ENCODE measurements around the gene FGD3. TPM values are rescaled to one million over a fixed set of nuclear protein-coding genes. Genes with fewer than 3 reads are reported as not detected.

Gene FGD3
- total RNA-seq, 2 donors from 2014 or later: 1.8 to 2.3 TPM

DNA sequence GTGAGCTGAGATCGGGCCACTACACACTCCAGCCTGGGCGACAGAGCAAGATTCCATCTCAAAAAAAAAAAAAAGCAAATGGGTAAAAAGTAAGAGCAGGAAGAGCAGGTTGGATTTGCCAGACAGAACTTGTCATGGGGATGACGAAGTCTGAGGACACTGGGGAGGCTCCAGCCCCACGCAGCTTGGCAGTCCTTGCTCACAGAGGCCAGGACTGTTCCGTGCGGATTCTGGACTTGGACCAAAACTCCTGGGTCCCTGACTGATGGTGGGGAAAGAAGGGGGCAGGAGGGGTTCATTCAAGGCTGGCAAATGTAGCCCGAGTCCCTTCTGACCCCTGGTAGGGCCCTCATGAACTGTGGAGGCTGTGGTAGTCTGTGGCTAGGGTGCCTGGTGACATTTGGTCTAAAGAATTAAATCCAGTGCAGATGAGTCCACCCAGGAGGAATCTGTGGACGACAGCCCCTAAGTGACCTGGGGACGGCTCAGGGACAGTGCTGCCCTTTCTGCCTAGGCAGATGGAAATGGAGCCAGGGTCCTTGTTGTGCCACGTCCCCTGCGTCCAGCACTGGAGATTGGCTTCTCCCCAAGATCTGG lies 3.1 kb downstream of the FGD3 start:
- Histone ChIP-seq H3K9ac (ENCODE audit: low read depth in 2 of 2, low read length in 2 of 2) (no peak overlapping the region), H3K27me3 (peaks cover 12% of the 10 kb centered on the region), H3K27ac (no peak overlapping the region), H3K4me3 (no peak overlapping the region), H3K4me1 (no peaks in the 10 kb centered on the region), H3K9me3 (no peaks in the 10 kb centered on the region), H3K36me3 (no peaks in the 10 kb centered on the region)
- intact Hi-C loops (cut with DNase I): no loop called here
- TF ChIP-seq, protein P1, sequence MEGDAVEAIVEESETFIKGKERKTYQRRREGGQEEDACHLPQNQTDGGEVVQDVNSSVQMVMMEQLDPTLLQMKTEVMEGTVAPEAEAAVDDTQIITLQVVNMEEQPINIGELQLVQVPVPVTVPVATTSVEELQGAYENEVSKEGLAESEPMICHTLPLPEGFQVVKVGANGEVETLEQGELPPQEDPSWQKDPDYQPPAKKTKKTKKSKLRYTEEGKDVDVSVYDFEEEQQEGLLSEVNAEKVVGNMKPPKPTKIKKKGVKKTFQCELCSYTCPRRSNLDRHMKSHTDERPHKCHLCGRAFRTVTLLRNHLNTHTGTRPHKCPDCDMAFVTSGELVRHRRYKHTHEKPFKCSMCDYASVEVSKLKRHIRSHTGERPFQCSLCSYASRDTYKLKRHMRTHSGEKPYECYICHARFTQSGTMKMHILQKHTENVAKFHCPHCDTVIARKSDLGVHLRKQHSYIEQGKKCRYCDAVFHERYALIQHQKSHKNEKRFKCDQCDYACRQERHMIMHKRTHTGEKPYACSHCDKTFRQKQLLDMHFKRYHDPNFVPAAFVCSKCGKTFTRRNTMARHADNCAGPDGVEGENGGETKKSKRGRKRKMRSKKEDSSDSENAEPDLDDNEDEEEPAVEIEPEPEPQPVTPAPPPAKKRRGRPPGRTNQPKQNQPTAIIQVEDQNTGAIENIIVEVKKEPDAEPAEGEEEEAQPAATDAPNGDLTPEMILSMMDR (IDR thresholded peaks at IDR 0.05): no peak
- DNase-seq: peak; percentile 12

DNA sequence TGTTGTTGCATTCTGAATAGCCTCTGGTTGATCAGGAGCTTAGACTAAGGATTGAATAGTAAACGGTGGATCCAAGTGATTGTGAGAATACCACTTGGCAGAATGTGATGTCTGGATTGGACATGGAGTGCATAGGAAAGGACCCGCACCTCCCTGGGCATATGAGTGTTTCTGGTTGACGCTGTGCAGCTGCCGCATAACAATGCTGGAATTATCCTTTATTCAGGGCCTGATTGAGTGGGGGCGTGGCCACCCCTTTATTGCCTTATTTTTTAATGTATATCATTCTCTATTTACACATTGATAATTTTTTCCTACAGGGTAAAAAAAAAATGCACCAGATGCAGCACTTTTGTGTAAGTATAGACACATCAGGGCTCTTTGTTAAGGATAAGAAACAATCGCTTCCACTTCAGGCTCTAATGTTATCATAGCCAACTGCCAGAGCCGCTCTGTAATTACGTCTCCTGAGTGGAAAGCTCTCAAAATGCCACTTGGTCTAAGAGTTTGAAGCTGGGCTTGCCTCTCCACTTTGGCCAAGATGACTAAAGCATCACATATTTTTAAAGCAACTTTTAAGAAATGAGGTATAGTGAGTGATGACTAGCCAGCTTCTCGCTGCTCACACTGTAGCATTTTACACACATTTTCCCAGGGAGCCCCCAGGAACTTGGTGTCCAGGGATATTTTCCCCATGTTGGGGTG lies 5.7 kb downstream of the FGD3 start:
- Histone ChIP-seq H3K9ac (ENCODE audit: low read depth in 2 of 2, low read length in 2 of 2) (no peak overlapping the region), H3K9me3 (no peaks in the 10 kb centered on the region), H3K36me3 (no peaks in the 10 kb centered on the region), H3K27me3 (peaks cover 3% of the 10 kb centered on the region), H3K4me1 (no peaks in the 10 kb centered on the region), H3K4me3 (no peak overlapping the region), H3K27ac (no peak overlapping the region)
- intact Hi-C loops (cut with DNase I): no loop called here
- no peak for DNase-seq
- TF ChIP-seq, protein P1 (IDR thresholded peaks at IDR 0.05): no peak

DNA sequence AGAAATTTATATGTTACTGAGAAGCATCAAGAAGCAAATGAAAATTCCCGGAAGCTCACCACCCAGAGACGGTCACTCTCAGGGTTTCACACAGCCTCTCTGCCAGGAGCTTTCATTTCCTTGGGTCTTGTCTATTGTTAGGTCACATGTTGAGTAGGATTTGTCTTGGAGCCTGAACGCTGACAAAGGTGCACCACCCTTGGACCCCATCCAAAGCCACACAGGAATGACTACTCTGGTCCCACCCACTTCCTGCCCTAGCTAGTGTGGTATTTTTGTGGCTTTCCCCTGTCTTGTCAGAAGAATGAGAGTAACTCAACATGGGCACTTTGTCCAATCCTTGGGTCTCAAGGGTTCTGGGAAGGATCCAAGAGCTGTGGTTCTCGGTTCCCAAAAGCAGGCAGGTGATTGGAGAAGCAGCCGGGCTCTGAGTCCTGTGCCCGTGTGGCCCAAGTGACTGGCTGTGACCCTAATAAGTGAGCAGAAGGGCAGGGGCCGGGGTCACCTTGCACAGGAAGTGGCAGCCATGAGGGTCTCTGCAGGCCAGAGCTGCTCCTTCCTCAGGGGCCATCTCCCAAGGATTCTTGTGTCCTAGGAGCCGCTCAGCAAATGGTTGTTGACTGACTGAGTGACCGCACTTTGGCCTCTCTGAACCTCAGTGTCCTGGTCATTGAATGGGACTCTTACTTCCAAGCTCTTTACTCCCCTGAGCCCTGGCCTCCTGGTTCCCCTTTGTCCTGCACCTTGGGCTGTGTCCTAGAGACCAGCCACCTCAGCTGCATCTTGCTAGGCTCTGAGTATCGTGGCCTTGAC lies 6.9 kb downstream of the FGD3 start:
- Histone ChIP-seq H3K27me3 (peaks cover under 1% of the 10 kb centered on the region), H3K27ac (no peak overlapping the region), H3K4me1 (no peaks in the 10 kb centered on the region), H3K9me3 (no peaks in the 10 kb centered on the region), H3K36me3 (no peaks in the 10 kb centered on the region), H3K4me3 (no peak overlapping the region), H3K9ac (ENCODE audit: low read depth in 2 of 2, low read length in 2 of 2) (peak overlapping the region in 1 of 2 donors; percentile 18)
- TF ChIP-seq, protein P1 (IDR thresholded peaks at IDR 0.05): no peak
- DNase-seq: peak; percentile 89
- intact Hi-C loops (cut with DNase I): no loop called here

DNA sequence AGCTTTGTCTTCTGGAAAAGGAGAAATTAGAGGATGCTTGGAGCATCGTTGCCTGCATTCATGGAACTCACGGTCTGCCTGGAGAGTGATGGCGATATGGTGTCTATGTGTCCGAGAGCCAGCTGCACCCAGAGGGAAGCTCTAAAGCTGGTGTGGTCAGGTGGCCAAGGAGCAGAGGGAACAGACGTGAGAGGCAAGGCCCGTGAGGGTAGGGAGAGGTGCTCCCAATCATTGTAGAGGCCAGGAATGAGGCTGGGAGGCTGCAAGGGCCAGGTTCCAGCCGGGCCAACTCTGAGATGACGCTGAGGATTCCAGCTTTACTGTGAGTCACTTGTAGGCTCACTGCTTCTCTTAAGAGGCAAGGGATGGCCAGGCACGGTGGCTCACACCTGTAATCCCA lies 7.6 kb downstream of the FGD3 start:
- intact Hi-C loops (cut with DNase I): no loop called here
- Histone ChIP-seq H3K27ac (no peak overlapping the region), H3K36me3 (no peaks in the 10 kb centered on the region), H3K4me1 (no peaks in the 10 kb centered on the region), H3K9me3 (no peaks in the 10 kb centered on the region), H3K9ac (ENCODE audit: low read depth in 2 of 2, low read length in 2 of 2) (peak overlapping the region in 1 of 2 donors; percentile 18), H3K4me3 (no peak overlapping the region), H3K27me3 (no peaks in the 10 kb centered on the region)
- no peak for DNase-seq
- TF ChIP-seq, protein P1 (IDR thresholded peaks at IDR 0.05): no peak

DNA sequence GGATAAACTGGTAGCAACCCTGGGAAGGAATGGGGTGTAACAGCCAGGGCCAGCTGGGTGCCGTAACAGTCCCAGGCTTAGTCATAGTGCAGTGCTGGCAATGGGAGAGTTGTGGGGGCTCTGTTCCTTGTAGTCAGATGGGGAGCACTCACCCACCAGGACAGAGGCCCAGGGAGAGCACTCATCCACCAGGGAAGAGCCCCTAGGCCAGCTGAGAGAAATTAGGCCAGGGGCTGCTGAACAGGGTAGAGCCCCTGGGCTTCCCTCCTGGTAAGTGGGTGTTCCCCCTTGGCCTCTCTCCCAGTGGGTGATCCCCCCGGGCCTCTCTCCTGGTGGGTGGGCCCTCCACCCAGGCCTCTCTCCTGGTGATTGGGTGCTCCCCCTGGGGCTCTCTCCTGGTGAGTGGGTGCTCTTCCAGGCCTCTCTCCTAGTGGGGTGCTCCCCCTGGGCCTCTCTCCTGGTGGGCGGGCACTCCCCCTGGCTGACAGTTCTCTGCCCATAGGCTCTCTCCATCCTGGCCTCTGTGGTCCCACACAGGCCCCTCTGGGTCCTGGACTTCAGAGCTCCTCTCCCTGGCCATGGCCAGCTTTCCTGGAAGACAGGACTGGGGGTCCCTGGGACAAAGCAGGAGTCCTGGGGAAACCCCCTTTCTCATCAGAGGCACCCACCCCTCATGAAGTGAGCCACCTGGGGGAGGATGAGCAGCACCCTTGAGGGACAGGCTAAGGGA lies 13.4 kb downstream of the FGD3 start:
- H3K9ac ChIP-seq (ENCODE audit: low read depth in 2 of 2, low read length in 2 of 2): no peak overlapping the region
- H3K9me3 ChIP-seq: no peaks in the 10 kb centered on the region
- no peaks in the 10 kb centered on the region for H3K27me3 ChIP-seq
- no peak overlapping the region for H3K27ac ChIP-seq
- no peaks in the 10 kb centered on the region for H3K36me3 ChIP-seq
- intact Hi-C loops (cut with DNase I): no loop called here
- H3K4me3 ChIP-seq: no peak overlapping the region
- H3K4me1 ChIP-seq: no peaks in the 10 kb centered on the region
- DNase-seq: no peak
- TF ChIP-seq, protein P1 (IDR thresholded peaks at IDR 0.05): no peak
